Natural killer cell (primary cell): ENCODE data around the gene PRR33. TPM values are rescaled to one million over a fixed set of nuclear protein-coding genes. Genes with fewer than 3 reads are reported as not detected.
A peak's percentile ranks its signal among the peaks of the same experiment; 100 is the strongest.
"Not testable (repeated sequence)": the region's sequence is repeated elsewhere in the genome, so short reads cannot be mapped to it uniquely, and the experiment has no call there.

Experiments
- ATAC-seq, 3 donors: fragments of 150-1000 bp in 2 of 3; fragments of 200-7000 bp in 1 of 3; cut with Tn5 transposase; 1 replicate in 1 of 3; 2 replicates in 2 of 3; pipeline ENCODE4 v1.10.0; 2021; ENCODE audit warnings: mild to moderate bottlenecking in 2 of 3, moderate library complexity in 2 of 3
- DNase-seq, 2 donors: peaks; one replicate each; pipeline versions ENCODE4 v3.0.0 to v3.0.0-alpha.2; 2013 to 2021; ENCODE audit warnings: mixed read lengths in 1 of 2
- H3K27ac ChIP-seq: one replicate; pipeline ENCODE4 v1.5.1; 2013; ENCODE audit warnings: mild to moderate bottlenecking, low read length
- H3K27me3 ChIP-seq: one replicate; pipeline ENCODE4 v1.6.1; 2013; ENCODE audit warnings: low read length; ENCODE audit not compliant: control insufficient read depth, insufficient read depth
- H3K36me3 ChIP-seq: one replicate; pipeline ENCODE4 v1.6.1; 2013; ENCODE audit warnings: low read length; ENCODE audit not compliant: control insufficient read depth, insufficient read depth
- H3K4me1 ChIP-seq: one replicate; pipeline ENCODE4 v1.6.1; 2013; ENCODE audit warnings: low read length; ENCODE audit not compliant: control insufficient read depth, insufficient read depth
- H3K4me3 ChIP-seq: one replicate; pipeline ENCODE4 v1.5.1; 2013; ENCODE audit warnings: low read length
- H3K9me3 ChIP-seq: one replicate; pipeline ENCODE4 v1.6.1; 2013; ENCODE audit warnings: low read length; ENCODE audit not compliant: control insufficient read depth, insufficient read depth
- H3K27ac Mint-ChIP-seq, 2 donors: one replicate each; pipeline ENCODE4 v1.8.0; 2022; ENCODE audit warnings: mild to moderate bottlenecking in 2 of 2, mixed read lengths in 2 of 2, moderate library complexity in 1 of 2
- H3K27me3 Mint-ChIP-seq, 2 donors: one replicate each; pipeline ENCODE4 v1.8.0; 2022; ENCODE audit warnings: low read depth in 2 of 2, mixed read lengths in 2 of 2
- H3K36me3 Mint-ChIP-seq: one replicate; pipeline ENCODE4 v1.8.0; 2022; ENCODE audit warnings: mixed read lengths
- H3K4me1 Mint-ChIP-seq, 2 donors: one replicate each; pipeline ENCODE4 v1.8.0; 2022; ENCODE audit warnings: mixed read lengths in 2 of 2
- H3K4me3 Mint-ChIP-seq: one replicate; pipeline ENCODE4 v1.8.0; 2022; ENCODE audit warnings: mild to moderate bottlenecking, moderate library complexity, mixed read lengths
- H3K9me3 Mint-ChIP-seq, 2 donors: one replicate each; pipeline ENCODE4 v1.8.0; 2022; ENCODE audit warnings: mixed read lengths in 2 of 2
- WGBS: methylation state at CpG from one replicate; pipeline ENCODE4 v1.1.7; 2013; ENCODE audit warnings: missing lambda C conversion rate; ENCODE audit not compliant: insufficient coverage; 5-methylcytosine and 5-hydroxymethylcytosine counted together
- intact Hi-C: fragments of 100-400 bp; cut with micrococcal nuclease; formaldehyde crosslinking; loops from one replicate; pipeline ENCODE4 v1.14.2; 2022
- total RNA-seq, 4 donors: library from RNA; stranded (reverse); fragments of 120-200 nt in 1 of 4; gene quantifications; one replicate each; pipeline versions ENCODE4 v1.2.3 to v1.2.4, GENCODE V29; 2013 to 2022
- TF ChIP-seq, protein P1 (sequence below): fragments of 200-600 bp; IDR thresholded peaks from one replicate; pipeline ENCODE4 v1.8.0; 2022; ENCODE audit warnings: antibody characterized with exemption

Gene PRR33
- total RNA-seq, 3 donors from 2014 or later (not counting 1 experiment from before 2014, with no cell fraction given) = 0.14 to 0.32 TPM; not detected in 1

DNA sequence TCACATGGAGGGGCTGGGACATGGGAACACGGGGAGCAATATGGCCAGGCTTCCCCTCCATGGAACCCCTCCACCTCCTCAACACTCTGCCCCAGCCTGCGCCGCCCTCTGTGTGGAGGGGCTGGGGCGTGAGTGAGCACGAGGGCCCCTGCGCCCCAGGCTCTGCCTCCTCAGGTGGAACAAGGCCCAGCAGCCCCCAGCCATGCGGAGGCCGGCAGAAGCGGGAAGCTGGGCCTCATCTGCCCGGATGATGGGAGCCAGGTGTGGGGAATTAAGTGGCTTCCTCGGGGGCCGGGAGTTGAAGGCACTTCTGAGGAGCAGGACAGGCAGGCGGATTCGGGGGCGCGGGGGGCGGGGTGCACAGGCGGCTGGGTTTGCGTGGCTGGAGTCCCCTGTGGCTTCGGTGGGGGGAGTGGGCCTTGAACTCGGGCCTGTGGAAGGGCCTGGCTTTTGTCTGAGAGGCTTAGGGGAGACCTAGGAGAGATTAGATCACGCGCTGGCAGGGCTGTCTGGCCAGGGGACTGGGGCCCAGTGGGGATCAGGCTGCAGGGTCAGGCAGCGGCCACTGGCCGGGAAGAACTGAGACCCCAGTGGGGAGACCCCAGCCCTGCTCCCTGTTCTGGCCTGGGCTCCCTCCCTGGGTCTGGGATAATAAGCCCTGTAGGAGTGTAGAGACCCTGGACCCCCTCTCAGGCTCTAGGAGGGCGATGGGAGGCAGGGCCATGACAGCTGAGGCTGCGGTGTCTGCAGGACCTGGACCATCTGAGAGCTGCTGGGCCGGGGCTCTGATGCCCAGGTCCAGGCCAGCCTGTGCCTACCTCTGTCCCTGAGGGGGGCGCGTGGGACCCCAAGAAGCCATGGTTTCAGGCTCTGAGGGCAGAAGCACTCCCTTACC is 13.3 kb downstream of the PRR33 start:
- Mint-ChIP-seq H3K36me3 (no peaks in the 10 kb centered on the region), H3K4me1 (peaks cover 18 to 66% of the 10 kb centered on the region in 2 donors), H3K27ac (peak overlapping the region; percentile 63 to 68), H3K27me3 (no peaks in the 10 kb centered on the region), H3K4me3 (no peak overlapping the region), H3K9me3 (no peaks in the 10 kb centered on the region)
- intact Hi-C loops = no loop called here
- Histone ChIP-seq H3K4me3 (no peak overlapping the region), H3K4me1 (peaks cover 89% of the 10 kb centered on the region), H3K36me3 (peaks cover 24% of the 10 kb centered on the region), H3K27ac (no peak overlapping the region), H3K9me3 (no peaks in the 10 kb centered on the region), H3K27me3 (no peaks in the 10 kb centered on the region)
- 92% methylated on average over 30 of the region's 30 CpGs for WGBS
- no peak for DNase-seq
- ATAC-seq = no peak
- TF ChIP-seq, protein P1, sequence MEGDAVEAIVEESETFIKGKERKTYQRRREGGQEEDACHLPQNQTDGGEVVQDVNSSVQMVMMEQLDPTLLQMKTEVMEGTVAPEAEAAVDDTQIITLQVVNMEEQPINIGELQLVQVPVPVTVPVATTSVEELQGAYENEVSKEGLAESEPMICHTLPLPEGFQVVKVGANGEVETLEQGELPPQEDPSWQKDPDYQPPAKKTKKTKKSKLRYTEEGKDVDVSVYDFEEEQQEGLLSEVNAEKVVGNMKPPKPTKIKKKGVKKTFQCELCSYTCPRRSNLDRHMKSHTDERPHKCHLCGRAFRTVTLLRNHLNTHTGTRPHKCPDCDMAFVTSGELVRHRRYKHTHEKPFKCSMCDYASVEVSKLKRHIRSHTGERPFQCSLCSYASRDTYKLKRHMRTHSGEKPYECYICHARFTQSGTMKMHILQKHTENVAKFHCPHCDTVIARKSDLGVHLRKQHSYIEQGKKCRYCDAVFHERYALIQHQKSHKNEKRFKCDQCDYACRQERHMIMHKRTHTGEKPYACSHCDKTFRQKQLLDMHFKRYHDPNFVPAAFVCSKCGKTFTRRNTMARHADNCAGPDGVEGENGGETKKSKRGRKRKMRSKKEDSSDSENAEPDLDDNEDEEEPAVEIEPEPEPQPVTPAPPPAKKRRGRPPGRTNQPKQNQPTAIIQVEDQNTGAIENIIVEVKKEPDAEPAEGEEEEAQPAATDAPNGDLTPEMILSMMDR = no peak

- peak overlapping the region in 1 of 2 donors; percentile 63 for H3K27ac Mint-ChIP-seq
- WGBS = 75% methylated on average over 33 of the region's 33 CpGs
- no peak for DNase-seq
Observed at GRCh38 chr11:1877211-1878136, 14.2 kb downstream of the PRR33 start.

GRCh38 chr11:1876361-1877063 is 15.2 kb downstream of the PRR33 start:
- intact Hi-C loops = no loop called here
- H3K4me1 ChIP-seq = peaks cover 92% of the 10 kb centered on the region
- DNase-seq = peak in 1 of 2 donors; percentile 36

More at GRCh38 chr11:1877211-1878136, 14.2 kb downstream of the PRR33 start:
- Histone ChIP-seq H3K27ac (no peak overlapping the region), H3K36me3 (peaks cover 20% of the 10 kb centered on the region), H3K4me1 (peaks cover 92% of the 10 kb centered on the region), H3K27me3 (no peaks in the 10 kb centered on the region), H3K9me3 (no peaks in the 10 kb centered on the region), H3K4me3 (no peak overlapping the region)
- no peak overlapping the region for H3K4me3 Mint-ChIP-seq
- TF ChIP-seq, protein P1 = no peak
- intact Hi-C loops = no loop called here
- no peaks in the 10 kb centered on the region for H3K27me3 Mint-ChIP-seq
- no peaks in the 10 kb centered on the region for H3K9me3 Mint-ChIP-seq
- no peak for ATAC-seq
- H3K4me1 Mint-ChIP-seq = peaks cover 21 to 68% of the 10 kb centered on the region in 2 donors
- H3K36me3 Mint-ChIP-seq = no peaks in the 10 kb centered on the region

GRCh38 chr11:1875851-1876301 is 15.8 kb downstream of the PRR33 start:
- H3K9me3 Mint-ChIP-seq, H3K27me3 ChIP-seq, ATAC-seq, H3K27me3 Mint-ChIP-seq, H3K27ac ChIP-seq, intact Hi-C loops, H3K36me3 Mint-ChIP-seq, H3K9me3 ChIP-seq, H3K4me3 Mint-ChIP-seq, DNase-seq, H3K4me3 ChIP-seq: not testable (repeated sequence)
- 87% methylated on average over 13 of the region's 13 CpGs for WGBS
- H3K4me1 Mint-ChIP-seq = peaks cover 30 to 73% of the 10 kb centered on the region in 2 donors
- Histone ChIP-seq H3K4me1 (peaks cover 92% of the 10 kb centered on the region), H3K36me3 (peaks cover 16% of the 10 kb centered on the region)
- H3K27ac Mint-ChIP-seq = peak overlapping the region; percentile 29 to 42

More at GRCh38 chr11:1876361-1877063, 15.2 kb downstream of the PRR33 start:
- no peak for ATAC-seq
- Mint-ChIP-seq H3K36me3 (no peaks in the 10 kb centered on the region), H3K4me3 (no peak overlapping the region), H3K27me3 (no peaks in the 10 kb centered on the region), H3K27ac (peak overlapping the region; percentile 29 to 42), H3K4me1 (peaks cover 26 to 72% of the 10 kb centered on the region in 2 donors), H3K9me3 (no peaks in the 10 kb centered on the region)
- Histone ChIP-seq H3K27ac (no peak overlapping the region), H3K4me3 (no peak overlapping the region), H3K36me3 (peaks cover 20% of the 10 kb centered on the region), H3K27me3 (no peaks in the 10 kb centered on the region), H3K9me3 (no peaks in the 10 kb centered on the region)
- 73% methylated on average over 26 of the region's 26 CpGs for WGBS
- TF ChIP-seq, protein P1 = peak; percentile 25
